ENCODE measurements around the gene E2F1.

- TF ChIP-seq EZH2 (IDR thresholded peaks at IDR 0.05; ENCODE audit: borderline replicate concordance, low read depth, low read length, severe bottlenecking), result no peak
- no peak for TF ChIP-seq CTCF (IDR thresholded peaks at IDR 0.05; ENCODE audit: borderline replicate concordance, extremely low read depth, low read length, poor library complexity, severe bottlenecking)
Measured at GRCh38 chr20:33727806-33728205, 41.6 kb upstream of the E2F1 start.

Data from DND-41 (cell line).